ENCODE results near the gene MINPP1.

Gene MINPP1

DNA sequence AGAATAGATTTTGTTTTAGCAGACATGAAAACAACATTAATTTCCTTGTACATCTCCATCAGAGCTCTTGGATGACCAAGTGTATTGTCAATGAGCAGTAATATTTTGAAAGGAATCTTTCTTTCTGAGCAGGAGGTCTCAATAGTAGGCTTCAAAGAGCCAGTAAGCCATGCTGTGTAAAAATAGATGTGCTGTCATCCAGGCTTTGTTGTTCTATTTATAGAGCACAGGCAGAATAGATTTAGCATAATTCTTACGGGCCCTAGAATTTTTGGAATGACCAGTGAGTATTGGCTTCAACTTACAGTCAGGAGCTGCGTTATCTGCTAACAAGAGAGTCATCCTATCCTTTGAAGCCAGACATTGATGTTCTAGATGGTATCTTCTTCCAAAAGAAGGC is 19.0 kb downstream of the MINPP1 start:
- no peak for FAIRE-seq

DNA sequence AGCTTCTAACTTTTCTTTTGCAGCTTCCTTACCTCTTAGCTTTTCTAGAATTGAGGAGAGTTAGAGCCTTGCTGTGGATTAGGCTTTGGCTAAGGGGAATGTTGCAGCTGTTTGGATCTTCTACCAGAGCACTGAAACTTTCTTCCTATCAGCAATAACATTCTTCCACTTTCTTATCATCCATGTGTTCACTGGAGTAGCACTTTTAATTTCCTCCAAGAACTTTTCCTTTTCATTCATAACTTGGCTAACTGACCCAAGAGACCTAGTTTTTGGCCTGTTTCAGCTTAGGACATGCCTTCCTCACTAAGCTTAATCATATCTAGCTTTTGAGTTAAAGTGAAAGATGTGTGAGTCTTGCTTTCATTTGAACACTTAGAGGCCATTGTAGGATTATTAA is 19.6 kb downstream of the MINPP1 start:
- FAIRE-seq: no peak

- FAIRE-seq: peak; percentile 18
Measured at GRCh38 chr10:87531908-87532622, 27.4 kb downstream of the MINPP1 start.

- FAIRE-seq: no peak
Measured at GRCh38 chr10:87532696-87533095, 28.0 kb downstream of the MINPP1 start.

DNA sequence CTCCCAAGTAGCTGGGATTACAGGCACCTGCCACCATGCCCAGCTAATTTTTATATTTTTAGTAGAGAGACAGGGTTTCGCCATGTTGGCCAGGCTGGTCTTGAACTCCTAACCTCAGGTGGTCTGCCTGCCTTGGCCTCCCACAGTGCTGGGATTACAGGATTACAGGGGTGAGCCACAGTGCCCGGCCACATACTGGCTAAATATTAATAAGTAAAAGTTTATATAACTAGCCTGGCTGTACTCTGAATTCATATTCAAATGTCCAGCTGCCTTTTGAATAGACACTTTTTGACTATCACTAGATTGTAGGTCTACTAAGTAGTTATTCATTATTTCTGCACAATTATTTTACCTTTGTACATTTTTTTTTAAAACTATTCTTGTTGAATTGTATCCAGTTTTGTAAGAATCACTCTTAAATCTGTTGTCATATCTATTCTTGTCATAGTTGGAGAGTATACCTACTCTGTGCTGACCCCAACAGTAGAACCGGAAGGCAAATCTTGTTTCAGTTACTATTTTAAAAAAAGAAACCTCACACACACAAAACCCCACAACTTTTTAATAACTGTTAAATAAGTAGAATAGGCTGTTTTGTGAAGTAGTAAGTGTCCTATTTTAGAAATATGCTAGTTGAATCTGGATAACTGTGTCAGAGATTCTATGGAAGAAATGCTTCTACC is 29.6 kb downstream of the MINPP1 start:
- no peak for FAIRE-seq

GRCh38 chr10:87538092-87539015 is 33.7 kb downstream of the MINPP1 start:
- no peak for FAIRE-seq

GRCh38 chr10:87541114-87541513 is 36.4 kb downstream of the MINPP1 start:
- FAIRE-seq: no peak

GRCh38 chr10:87544721-87545120 is 40.0 kb downstream of the MINPP1 start:
- FAIRE-seq: no peak

DNA sequence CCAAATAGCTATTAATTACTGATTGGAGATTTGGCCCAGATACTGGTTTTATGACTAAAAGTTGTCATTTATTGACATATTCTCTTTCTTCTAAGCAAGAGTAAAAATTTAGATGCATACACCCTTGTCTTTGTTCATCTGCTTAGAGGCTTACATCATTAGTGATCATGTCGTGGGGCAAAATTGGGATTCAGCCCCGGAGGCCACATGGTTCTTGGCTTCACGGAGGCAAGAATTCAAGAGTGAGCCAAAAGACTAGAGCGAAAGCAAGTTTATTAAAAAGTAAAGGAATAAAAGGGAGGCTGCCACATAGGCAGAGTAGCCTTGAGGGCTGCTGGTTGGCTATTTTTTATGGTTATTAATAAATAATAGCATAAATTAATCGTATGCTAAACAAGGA is 41.1 kb downstream of the MINPP1 start:
- FAIRE-seq: no peak

- no peak for FAIRE-seq
Measured at GRCh38 chr10:87546210-87546609, 41.5 kb downstream of the MINPP1 start.

DNA sequence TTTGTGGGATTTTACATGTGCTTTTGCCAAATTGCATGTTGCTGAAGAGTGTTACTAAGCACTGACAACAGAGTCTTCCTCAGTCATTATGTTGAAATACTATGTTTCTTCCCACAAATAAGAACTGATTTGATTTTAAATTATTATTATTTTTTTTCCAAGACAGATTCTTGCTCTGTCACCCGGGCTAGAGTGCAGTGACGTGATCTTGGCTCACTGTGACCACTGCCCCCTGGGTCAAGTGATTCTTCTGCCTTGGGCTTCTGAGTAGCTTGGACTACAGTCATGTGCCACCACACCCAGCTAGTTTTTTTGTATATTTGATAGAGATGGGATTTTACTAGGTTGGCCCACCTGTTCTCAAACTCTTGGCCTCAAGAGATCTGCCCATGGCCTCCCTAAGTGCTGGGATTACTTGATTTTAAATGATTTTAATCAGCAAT is 42.3 kb downstream of the MINPP1 start:
- no peak for FAIRE-seq

DNA sequence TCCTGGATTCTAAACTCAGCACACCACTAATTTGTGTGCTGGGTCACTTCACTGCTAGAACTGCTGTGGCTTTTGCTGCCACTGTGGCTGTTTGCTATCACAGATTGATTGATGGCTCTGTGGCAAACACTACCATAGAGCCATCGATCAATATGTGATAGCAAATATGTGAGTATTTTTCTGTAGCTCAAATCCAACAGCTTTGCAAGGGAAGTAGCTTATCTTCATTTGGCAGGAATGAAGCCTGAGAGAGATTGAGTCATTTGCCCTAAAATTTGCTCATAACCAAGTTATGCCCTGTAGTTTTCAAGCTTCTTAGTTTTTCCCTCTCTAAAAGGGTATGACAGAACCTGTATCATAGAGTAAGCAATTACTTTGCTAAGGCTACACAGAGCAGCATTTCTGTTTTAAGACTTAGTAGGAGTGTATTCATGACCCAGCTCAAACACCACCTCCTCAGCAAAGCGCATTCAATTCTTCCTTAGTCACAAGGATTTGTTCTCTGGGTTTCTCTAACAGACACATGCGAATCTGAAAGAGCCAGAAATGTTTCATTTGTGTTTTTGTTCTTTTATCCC is 43.1 kb downstream of the MINPP1 start:
- no peak for FAIRE-seq

GRCh38 chr10:87550741-87551140 is 46.0 kb downstream of the MINPP1 start:
- FAIRE-seq: no peak

DNA sequence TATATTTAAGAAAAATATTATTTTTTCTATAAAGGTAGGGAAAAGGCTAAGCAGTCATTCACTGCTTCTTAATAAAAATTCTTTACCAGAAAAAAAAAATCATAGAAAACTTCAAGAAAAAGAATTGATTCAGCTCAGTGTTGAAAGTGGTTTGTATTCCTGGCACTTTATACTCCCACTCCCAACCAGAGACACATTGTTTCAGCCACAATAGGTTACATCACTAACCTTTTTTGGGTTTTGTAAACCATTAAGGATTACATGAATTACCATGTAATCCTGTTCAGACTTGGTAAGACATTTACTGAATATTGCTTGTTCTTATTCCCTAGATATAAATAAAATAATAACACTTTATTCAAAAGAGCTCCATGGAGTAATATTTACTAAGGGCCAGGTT is 46.6 kb downstream of the MINPP1 start:
- FAIRE-seq: no peak

DNA sequence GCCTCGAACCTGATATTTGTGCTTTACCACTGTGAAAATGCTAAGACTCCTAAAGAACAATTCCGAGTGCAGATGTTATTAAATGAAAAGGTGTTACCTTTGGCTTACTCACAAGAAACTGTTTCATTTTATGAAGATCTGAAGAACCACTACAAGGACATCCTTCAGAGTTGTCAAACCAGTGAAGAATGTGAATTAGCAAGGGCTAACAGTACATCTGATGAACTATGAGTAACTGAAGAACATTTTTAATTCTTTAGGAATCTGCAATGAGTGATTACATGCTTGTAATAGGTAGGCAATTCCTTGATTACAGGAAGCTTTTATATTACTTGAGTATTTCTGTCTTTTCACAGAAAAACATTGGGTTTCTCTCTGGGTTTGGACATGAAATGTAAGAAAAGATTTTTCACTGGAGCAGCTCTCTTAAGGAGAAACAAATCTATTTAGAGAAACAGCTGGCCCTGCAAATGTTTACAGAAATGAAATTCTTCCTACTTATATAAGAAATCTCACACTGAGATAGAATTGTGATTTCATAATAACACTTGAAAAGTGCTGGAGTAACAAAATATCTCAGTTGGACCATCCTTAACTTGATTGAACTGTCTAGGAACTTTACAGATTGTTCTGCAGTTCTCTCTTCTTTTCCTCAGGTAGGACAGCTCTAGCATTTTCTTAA is 47.7 kb downstream of the MINPP1 start:
- no peak for FAIRE-seq

GRCh38 chr10:87557409-87557808 is 52.7 kb downstream of the MINPP1 start:
- no peak for FAIRE-seq

DNA sequence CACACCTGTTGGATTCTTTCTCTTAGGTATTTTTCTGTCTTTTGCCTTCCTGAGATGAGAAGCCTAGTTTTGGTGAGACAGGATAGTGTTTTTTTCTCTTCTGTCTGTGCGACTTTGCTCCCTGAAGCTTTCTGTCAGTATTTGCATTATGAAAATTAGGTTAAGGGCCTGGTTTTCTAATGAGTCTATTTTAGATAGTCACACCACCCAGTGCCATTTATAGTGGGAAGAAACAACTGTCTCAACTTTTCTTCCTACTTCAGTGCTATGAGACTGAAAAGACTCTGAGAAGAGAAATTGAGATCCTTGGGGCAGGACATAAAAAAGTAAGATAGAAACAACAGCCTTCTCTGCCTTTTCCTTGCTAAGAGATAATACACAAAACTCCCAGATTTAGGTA is 53.6 kb downstream of the MINPP1 start:
- FAIRE-seq: no peak

- no peak for FAIRE-seq
Measured at GRCh38 chr10:87559392-87559791, 54.7 kb downstream of the MINPP1 start.

GRCh38 chr10:87560495-87561129 is 55.9 kb downstream of the MINPP1 start:
- no peak for FAIRE-seq

DNA sequence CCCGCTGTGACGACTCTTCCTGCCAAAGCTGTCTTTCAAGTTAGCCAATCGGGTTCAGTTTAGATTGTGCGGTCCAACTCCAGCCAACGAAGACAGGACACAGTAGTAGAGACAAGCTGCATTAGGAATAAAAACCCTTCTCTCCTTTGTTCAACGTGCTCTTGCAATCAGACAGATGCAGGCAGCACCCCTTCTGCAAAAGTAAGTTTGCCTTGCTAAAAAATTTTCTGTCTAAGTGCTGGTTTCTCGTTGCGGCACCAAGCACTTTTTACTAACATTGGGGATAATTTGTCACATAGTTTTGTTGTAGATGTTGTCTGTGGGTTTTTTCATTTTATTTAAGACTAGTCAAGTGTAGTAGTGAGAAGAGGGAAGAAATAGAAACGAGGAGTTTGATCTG is 58.1 kb downstream of the MINPP1 start:
- FAIRE-seq: no peak

- FAIRE-seq: no peak
Measured at GRCh38 chr10:87565010-87565409, 60.3 kb downstream of the MINPP1 start.

DNA sequence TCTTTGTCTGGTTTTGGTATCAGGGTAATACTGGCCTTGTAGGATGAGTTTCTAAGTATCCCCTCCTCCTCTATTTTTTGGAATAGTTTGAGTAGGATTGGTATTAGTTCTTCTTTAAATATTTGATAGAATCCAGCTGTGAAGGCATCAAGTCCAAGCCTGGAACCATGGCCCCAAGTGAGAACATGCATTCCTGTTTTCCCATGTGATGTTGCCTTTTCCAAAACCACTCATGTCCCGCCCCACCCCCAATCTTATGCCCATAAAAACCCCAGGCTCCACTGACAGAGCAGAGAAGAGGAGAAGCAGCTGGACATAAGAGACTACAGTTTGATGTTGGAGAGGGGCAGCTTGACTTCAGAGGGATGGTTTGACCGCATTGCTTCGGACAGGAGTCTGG is 71.2 kb downstream of the MINPP1 start:
- FAIRE-seq: no peak

Data from endometrium (tissue), 2 donors.